ENCODE results near the gene DOCK2.
"Not testable (repeated sequence)": the region's sequence is repeated elsewhere in the genome, so short reads cannot be mapped to it uniquely, and the experiment has no call there.

Gene DOCK2

GRCh38 chr5:169723103-169723831, 86.2 kb downstream of the DOCK2 start:
- no peak for DNase-seq

- no peak for DNase-seq
Observed at GRCh38 chr5:169724303-169725087, 87.4 kb downstream of the DOCK2 start.

- not testable (repeated sequence) for DNase-seq
Observed at GRCh38 chr5:169725665-169726064, 88.6 kb downstream of the DOCK2 start.

GRCh38 chr5:169728418-169728817, 91.3 kb downstream of the DOCK2 start:
- DNase-seq: no peak

- DNase-seq: no peak
Observed at GRCh38 chr5:169731221-169731620, 94.1 kb downstream of the DOCK2 start.

- DNase-seq: no peak
Observed at GRCh38 chr5:169732841-169733240, 95.8 kb downstream of the DOCK2 start.

- no peak for DNase-seq
Observed at GRCh38 chr5:169735913-169736312, 98.8 kb downstream of the DOCK2 start.

- DNase-seq: no peak
Observed at GRCh38 chr5:169736653-169737052, 99.6 kb downstream of the DOCK2 start.

- DNase-seq: no peak
Observed at GRCh38 chr5:169740435-169740834, 103.4 kb downstream of the DOCK2 start.

- no peak for DNase-seq
Observed at GRCh38 chr5:169742771-169743296, 105.8 kb downstream of the DOCK2 start.

GRCh38 chr5:169744336-169744735, 107.3 kb downstream of the DOCK2 start:
- no peak for DNase-seq

GRCh38 chr5:169745441-169746146, 108.5 kb downstream of the DOCK2 start:
- DNase-seq: no peak

GRCh38 chr5:169746147-169746694, 109.1 kb downstream of the DOCK2 start:
- DNase-seq: no peak

- DNase-seq: no peak
Observed at GRCh38 chr5:169748174-169748573, 111.1 kb downstream of the DOCK2 start.

GRCh38 chr5:169749295-169749694, 112.2 kb downstream of the DOCK2 start:
- no peak for DNase-seq

GRCh38 chr5:169751490-169751889, 114.4 kb downstream of the DOCK2 start:
- DNase-seq: no peak

GRCh38 chr5:169752566-169752965, 115.5 kb downstream of the DOCK2 start:
- DNase-seq: not testable (repeated sequence)

GRCh38 chr5:169753795-169754194, 116.7 kb downstream of the DOCK2 start:
- no peak for DNase-seq

GRCh38 chr5:169754737-169755136, 117.7 kb downstream of the DOCK2 start:
- DNase-seq: no peak

- DNase-seq: no peak
Observed at GRCh38 chr5:169756071-169756765, 119.1 kb downstream of the DOCK2 start.

- DNase-seq: no peak
Observed at GRCh38 chr5:169757016-169757415, 119.9 kb downstream of the DOCK2 start.

GRCh38 chr5:169758886-169759285, 121.8 kb downstream of the DOCK2 start:
- DNase-seq: no peak
